HepG2 (cell line): ENCODE data around the gene VSNL1. TPM values are rescaled to one million over a fixed set of nuclear protein-coding genes. Genes with fewer than 3 reads are reported as not detected.

Experiments used
- CCAR2 ChIP-seq: fragments of 200-400 bp; formaldehyde crosslinking; optimal IDR thresholded peaks from 2 replicates; pipeline ENCODE3; 2018; ENCODE audit warnings: low read depth, mild to moderate bottlenecking, low read length, moderate library complexity
- GATAD2A ChIP-seq: IDR thresholded peaks from 2 replicates; pipeline ENCODE4 v1.6.1; 2016
- HDAC6 ChIP-seq: fragments of 200-600 bp; sonication (generic); IDR thresholded peaks from 2 replicates; pipeline ENCODE4 v1.7.0; 2017; ENCODE audit warnings: mild to moderate bottlenecking, antibody characterized with exemption, low read length, low read depth
- HMGXB4 ChIP-seq, 2 experiments: sonication (generic) in 1 of 2; formaldehyde crosslinking in 1 of 2; IDR thresholded peaks; 2 replicates each; pipeline versions ENCODE4 v1.4.0 to v1.6.1; 2018 to 2020; ENCODE audit warnings: missing genetic modification reagents in 2 of 2, borderline replicate concordance in 1 of 2, low read depth in 1 of 2, mild to moderate bottlenecking in 1 of 2, missing biosample characterization in 1 of 2
- ISL2 ChIP-seq: sonication (generic); formaldehyde crosslinking; IDR thresholded peaks from 2 replicates; pipeline ENCODE4 v1.5.0; 2020; ENCODE audit warnings: missing genetic modification reagents
- MTA1 ChIP-seq: sonication (generic); formaldehyde crosslinking; IDR thresholded peaks from 2 replicates; pipeline ENCODE4 v1.4.0; 2020; ENCODE audit warnings: missing genetic modification reagents, mild to moderate bottlenecking, borderline replicate concordance
- NR0B2 ChIP-seq: sonication (generic); formaldehyde crosslinking; IDR thresholded peaks from 2 replicates; pipeline ENCODE4 v1.4.0; 2020; ENCODE audit warnings: mild to moderate bottlenecking, missing genetic modification reagents
- PAX8 ChIP-seq: sonication (generic); formaldehyde crosslinking; IDR thresholded peaks from 2 replicates; pipeline ENCODE4 v1.8.0; 2022; ENCODE audit warnings: mild to moderate bottlenecking, missing genetic modification reagents, borderline replicate concordance
- PBX2 ChIP-seq: IDR thresholded peaks from 2 replicates; pipeline ENCODE4 v1.6.1; 2016; ENCODE audit warnings: control low read depth
- RNF2 ChIP-seq: fragments of 450-650 bp; conservative IDR thresholded peaks from 2 replicates; pipeline ENCODE4 v1.6.1; 2016; ENCODE audit warnings: low read depth
- SALL2 ChIP-seq: sonication (generic); formaldehyde crosslinking; IDR thresholded peaks from 2 replicates; pipeline ENCODE4 v1.8.1; 2023; ENCODE audit warnings: mild to moderate bottlenecking, missing genetic modification reagents, inconsistent platforms
- SAP130 ChIP-seq: IDR thresholded peaks from 2 replicates; pipeline ENCODE4 v1.6.1; 2016; ENCODE audit warnings: low read depth
- SKIL ChIP-seq: sonication (generic); formaldehyde crosslinking; IDR thresholded peaks from 2 replicates; pipeline ENCODE4 v1.8.0; 2022; ENCODE audit warnings: missing genetic modification reagents, mild to moderate bottlenecking, moderate library complexity, borderline replicate concordance
- SOX5 ChIP-seq: IDR thresholded peaks from 2 replicates; pipeline ENCODE4 v1.6.1; 2016; ENCODE audit warnings: borderline replicate concordance
- SRSF1 ChIP-seq: fragments of 200-400 bp; formaldehyde crosslinking; optimal IDR thresholded peaks from 2 replicates; pipeline ENCODE3; 2017; ENCODE audit warnings: mild to moderate bottlenecking, low read depth, low read length, moderate library complexity
- ZNF101 ChIP-seq: sonication (generic); formaldehyde crosslinking; IDR thresholded peaks from 2 replicates; pipeline ENCODE4 v1.4.0; 2020; ENCODE audit warnings: mild to moderate bottlenecking, low read depth, missing genetic modification reagents, borderline replicate concordance
- ZNF17 ChIP-seq: sonication (generic); formaldehyde crosslinking; IDR thresholded peaks from 2 replicates; pipeline ENCODE4 v1.5.0; 2020; ENCODE audit warnings: mild to moderate bottlenecking, missing genetic modification reagents
- ZNF431 ChIP-seq: sonication (generic); formaldehyde crosslinking; IDR thresholded peaks from 2 replicates; pipeline ENCODE4 v1.9.0; 2022; ENCODE audit warnings: missing genetic modification reagents, low read depth, mild to moderate bottlenecking, borderline replicate concordance
- ZNF879 ChIP-seq: sonication (generic); formaldehyde crosslinking; IDR thresholded peaks from 2 replicates; pipeline ENCODE4 v1.8.1; 2023; ENCODE audit warnings: missing genetic modification reagents
- ZNF891 ChIP-seq: sonication (generic); formaldehyde crosslinking; IDR thresholded peaks from 2 replicates; pipeline ENCODE4 v1.5.0; 2020; ENCODE audit warnings: mild to moderate bottlenecking, missing genetic modification reagents
- polyA plus RNA-seq, 8 experiments: library from polyadenylated mRNA; depleted of rRNA in 3 of 8; stranded (reverse) in 7 of 8; unstranded in 1 of 8; fragments of >200 nt; fragmentation: Illumina TruSeq in 4 of 8; extraction: Trizol in 4 of 8; gene quantifications; 2 replicates each; pipeline versions ENCODE4 v1.2.1 to v1.2.3, GENCODE V29; 2011 to 2016; ENCODE audit warnings: low read depth in 4 of 8, missing spikeins in 1 of 8, mixed read lengths in 1 of 8; ENCODE audit not compliant: insufficient read depth in 1 of 8
- total RNA-seq, 5 experiments: library from RNA; depleted of rRNA; stranded (reverse); fragments of >200 nt; fragmentation: Illumina TruSeq; extraction: Trizol; gene quantifications; 2 replicates each; pipeline ENCODE4 v1.2.3, GENCODE V29; 2016; ENCODE audit warnings: low read depth in 1 of 5
- TF ChIP-seq, protein P1 (sequence below): sonication (generic); formaldehyde crosslinking; conservative IDR thresholded peaks from 2 replicates; pipeline ENCODE4 v1.8.0; 2022; ENCODE audit warnings: mild to moderate bottlenecking, moderate library complexity, missing genetic modification reagents
- TF ChIP-seq, protein P2 (sequence below): sonication (generic); formaldehyde crosslinking; IDR thresholded peaks from 2 replicates; pipeline ENCODE4 v1.5.0; 2020; ENCODE audit warnings: missing genetic modification reagents, mild to moderate bottlenecking, borderline replicate concordance

Gene VSNL1
- total and polyA plus RNA-seq, 2 of the 13 experiments (the other 11 are each of a cell fraction or from before 2014, with no cell fraction given), result 63.2 to 95.9 TPM

DNA sequence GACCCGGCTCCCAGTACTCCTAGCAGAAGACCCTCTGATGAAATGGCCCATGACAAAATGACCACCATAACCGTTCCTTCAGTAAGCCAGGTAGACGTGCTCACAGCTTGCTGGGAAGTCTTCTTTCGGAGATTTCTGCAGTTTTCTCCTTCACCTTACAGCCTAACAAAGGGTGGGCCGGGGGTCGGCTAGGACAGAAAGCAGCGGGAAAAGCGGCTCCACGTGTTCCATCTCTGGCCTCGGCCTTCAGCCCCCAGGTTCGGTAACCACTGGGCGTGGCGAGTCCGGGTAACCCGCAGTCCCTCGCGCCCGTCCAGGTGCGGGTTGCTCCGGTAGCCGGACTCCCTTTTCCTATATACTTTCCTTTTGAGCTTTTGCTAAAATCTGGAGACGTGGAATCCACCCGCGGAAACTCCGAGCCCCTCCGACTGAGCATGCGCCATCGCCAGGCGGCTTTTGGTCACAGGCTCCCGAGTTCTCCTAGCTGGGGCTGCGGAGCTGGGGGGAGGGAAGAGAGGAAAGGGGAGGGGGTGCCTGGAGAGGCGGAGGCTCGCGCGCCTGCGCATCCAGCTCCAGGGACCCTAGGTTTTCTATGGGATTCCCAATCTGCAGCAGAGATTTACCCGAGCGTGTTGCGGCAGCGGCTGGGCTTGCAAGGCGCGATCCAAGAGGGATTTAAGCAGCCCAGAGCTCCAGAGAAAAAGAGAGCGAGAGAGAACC is at the start of gene VSNL1 (continued):
- TF ChIP-seq, protein P1, sequence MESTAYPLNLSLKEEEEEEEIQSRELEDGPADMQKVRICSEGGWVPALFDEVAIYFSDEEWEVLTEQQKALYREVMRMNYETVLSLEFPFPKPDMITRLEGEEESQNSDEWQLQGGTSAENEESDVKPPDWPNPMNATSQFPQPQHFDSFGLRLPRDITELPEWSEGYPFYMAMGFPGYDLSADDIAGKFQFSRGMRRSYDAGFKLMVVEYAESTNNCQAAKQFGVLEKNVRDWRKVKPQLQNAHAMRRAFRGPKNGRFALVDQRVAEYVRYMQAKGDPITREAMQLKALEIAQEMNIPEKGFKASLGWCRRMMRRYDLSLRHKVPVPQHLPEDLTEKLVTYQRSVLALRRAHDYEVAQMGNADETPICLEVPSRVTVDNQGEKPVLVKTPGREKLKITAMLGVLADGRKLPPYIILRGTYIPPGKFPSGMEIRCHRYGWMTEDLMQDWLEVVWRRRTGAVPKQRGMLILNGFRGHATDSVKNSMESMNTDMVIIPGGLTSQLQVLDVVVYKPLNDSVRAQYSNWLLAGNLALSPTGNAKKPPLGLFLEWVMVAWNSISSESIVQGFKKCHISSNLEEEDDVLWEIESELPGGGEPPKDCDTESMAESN (CRISPR knock-in tag), result peak; percentile 94
- no peak for TF ChIP-seq HDAC6
- TF ChIP-seq ZNF17 (CRISPR knock-in tag), result no peak
- TF ChIP-seq, protein P2, sequence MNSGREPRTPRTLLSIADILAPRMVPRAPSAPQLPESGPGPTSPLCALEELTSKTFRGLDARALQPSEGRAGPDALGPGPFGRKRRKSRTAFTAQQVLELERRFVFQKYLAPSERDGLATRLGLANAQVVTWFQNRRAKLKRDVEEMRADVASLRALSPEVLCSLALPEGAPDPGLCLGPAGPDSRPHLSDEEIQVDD, result no peak
- TF ChIP-seq ZNF879 (CRISPR knock-in tag), result no peak
- no peak for TF ChIP-seq ZNF431 (CRISPR knock-in tag)
- TF ChIP-seq MTA1, result peak; percentile 75; the same call in 1 of the 2 replicates
- peak; percentile 45 to 68; a peak in 2 of 4 replicates for TF ChIP-seq HMGXB4 (CRISPR knock-in tag; IDR thresholded peaks at IDR 0.05; ENCODE audit: borderline replicate concordance in 1 of 2, low read depth in 1 of 2)
- no peak for TF ChIP-seq ZNF101
- TF ChIP-seq CCAR2, result no peak
- TF ChIP-seq SRSF1, result no peak
- no peak for TF ChIP-seq PBX2 (CRISPR knock-in tag)
- TF ChIP-seq SAP130 (CRISPR knock-in tag), result peak; percentile 81
- peak; percentile 93 for TF ChIP-seq RNF2
- TF ChIP-seq NR0B2, result no peak
- peak; percentile 71 for TF ChIP-seq ISL2 (CRISPR knock-in tag)
- peak; percentile 85 for TF ChIP-seq GATAD2A (CRISPR knock-in tag)
- peak; percentile 80 for TF ChIP-seq SALL2 (CRISPR knock-in tag)
- TF ChIP-seq PAX8 (CRISPR knock-in tag), result no peak
- TF ChIP-seq ZNF891 (CRISPR knock-in tag), result no peak; the same call in 1 of the 2 replicates
- TF ChIP-seq SOX5, result peak; percentile 42; the same call in 1 of the 2 replicates
- no peak for TF ChIP-seq SKIL (CRISPR knock-in tag)
